HG03520 (cell line): ENCODE measurements around the gene VDAC1.
"Not testable (repeated sequence)": the region's sequence is repeated elsewhere in the genome, so short reads cannot be mapped to it uniquely, and the experiment has no call there.

Experiments used
- ATAC-seq: cut with Tn5 transposase; IDR thresholded peaks from one replicate; pipeline ENCODE4 v1.9.1; 2021; ENCODE audit warnings: mild to moderate bottlenecking, moderate library complexity; ENCODE audit not compliant: unreplicated experiment

VDAC1 gene

GRCh38 chr5:133944263-133945185, 60.3 kb downstream of the VDAC1 start:
- ATAC-seq, result no peak

GRCh38 chr5:133943475-133943817, 61.3 kb downstream of the VDAC1 start:
- no peak for ATAC-seq

GRCh38 chr5:133942614-133943474, 61.9 kb downstream of the VDAC1 start:
- ATAC-seq, result no peak

GRCh38 chr5:133941456-133942196, 63.1 kb downstream of the VDAC1 start:
- no peak for ATAC-seq

GRCh38 chr5:133939668-133940067, 65.1 kb downstream of the VDAC1 start:
- no peak for ATAC-seq

GRCh38 chr5:133938929-133939328, 65.8 kb downstream of the VDAC1 start:
- ATAC-seq, result no peak

- ATAC-seq, result no peak
Measured at GRCh38 chr5:133938039-133938821, 66.5 kb downstream of the VDAC1 start.

- not testable (repeated sequence) for ATAC-seq
Measured at GRCh38 chr5:133937628-133938027, 67.1 kb downstream of the VDAC1 start.

- ATAC-seq, result no peak
Measured at GRCh38 chr5:133936651-133937015, 68.1 kb downstream of the VDAC1 start.

GRCh38 chr5:133935991-133936650, 68.7 kb downstream of the VDAC1 start:
- ATAC-seq, result not testable (repeated sequence)

GRCh38 chr5:133935667-133935940, 69.2 kb downstream of the VDAC1 start:
- ATAC-seq, result no peak

- ATAC-seq, result no peak
Measured at GRCh38 chr5:133934822-133935666, 69.7 kb downstream of the VDAC1 start.

- no peak for ATAC-seq
Measured at GRCh38 chr5:133934311-133934710, 70.5 kb downstream of the VDAC1 start.

GRCh38 chr5:133933670-133934295, 71.0 kb downstream of the VDAC1 start:
- no peak for ATAC-seq

GRCh38 chr5:133933169-133933509, 71.6 kb downstream of the VDAC1 start:
- ATAC-seq, result no peak

- no peak for ATAC-seq
Measured at GRCh38 chr5:133932441-133933168, 72.2 kb downstream of the VDAC1 start.

GRCh38 chr5:133931546-133931945, 73.2 kb downstream of the VDAC1 start:
- ATAC-seq, result no peak

GRCh38 chr5:133930813-133931090, 74.0 kb downstream of the VDAC1 start:
- no peak for ATAC-seq
